Measurements from ENCODE around the gene KLHDC1.

KLHDC1 gene

DNA sequence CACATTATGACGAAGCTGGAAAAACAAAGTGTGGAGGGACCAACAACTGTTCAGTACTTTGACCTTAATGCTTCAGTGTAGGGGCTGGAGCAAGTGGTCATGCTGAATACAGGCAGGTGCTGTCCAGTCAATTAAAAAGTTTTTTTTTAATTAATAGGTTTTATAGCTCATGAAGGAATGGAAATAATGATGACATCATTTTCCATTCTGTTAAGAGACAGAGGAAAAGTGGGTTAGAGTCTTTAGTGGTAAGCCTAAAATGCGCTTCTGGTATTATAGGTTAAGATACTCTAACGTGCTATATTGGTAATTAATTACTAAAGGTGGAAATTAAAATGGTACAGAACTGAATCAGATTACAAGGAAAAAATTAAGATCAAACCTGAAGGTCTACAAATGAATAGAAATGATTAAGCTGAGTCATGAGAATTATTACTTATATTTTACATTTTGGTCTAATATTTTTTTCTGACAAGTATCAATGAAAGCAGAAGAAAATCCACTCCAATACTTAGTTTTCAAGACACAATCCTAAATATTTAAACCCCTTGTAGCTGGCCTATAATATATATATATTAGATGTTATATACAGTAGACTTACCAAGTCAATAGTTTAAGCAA lies 90.6 kb downstream of the KLHDC1 start:
- no peak for DNase-seq (ENCODE audit: low read depth in 3 of 3)

GRCh38 chr14:49786315-49786714 lies 93.4 kb downstream of the KLHDC1 start:
- DNase-seq (ENCODE audit: low read depth in 3 of 3), result no peak

DNA sequence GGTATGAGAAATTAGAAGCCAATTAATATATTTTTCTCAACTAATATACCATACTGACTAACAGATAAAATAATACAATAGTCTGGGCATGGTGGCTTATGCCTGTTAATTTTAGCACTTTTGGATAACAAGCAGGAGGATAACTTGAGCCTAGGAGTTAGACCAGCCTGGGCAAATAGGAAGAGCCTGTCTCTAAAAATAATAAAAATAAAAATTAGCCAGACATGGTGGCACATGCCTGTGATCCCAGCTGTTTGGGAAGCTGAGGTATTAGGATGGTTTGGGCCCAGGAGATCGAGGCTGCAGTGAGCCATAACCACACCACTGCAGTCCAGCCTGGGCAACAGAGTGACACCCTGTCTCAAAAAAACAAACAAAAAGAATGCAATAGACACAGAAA lies 99.7 kb downstream of the KLHDC1 start:
- DNase-seq (ENCODE audit: low read depth in 3 of 3), result no peak

GRCh38 chr14:49796025-49796424 lies 103.1 kb downstream of the KLHDC1 start:
- no peak for DNase-seq (ENCODE audit: low read depth in 3 of 3)
